ENCODE data around the gene NDUFA8. TPM values are rescaled to one million over a fixed set of nuclear protein-coding genes. Genes with fewer than 3 reads are reported as not detected.

NDUFA8 gene
- total RNA-seq, 1 experiment from 2014 or later, result 55.5 TPM

- no peak for TF ChIP-seq REST (IDR thresholded peaks at IDR 0.05; ENCODE audit: insufficient read depth in 1 of 2, low read depth in 2 of 2, low read length in 1 of 2)
- TF ChIP-seq POLR2AphosphoS5 (IDR thresholded peaks at IDR 0.05; ENCODE audit: low read depth, low read length), result no peak
- no peak for TF ChIP-seq TCF7L2 (IDR thresholded peaks at IDR 0.05; ENCODE audit: low read depth, low read length)
- no peak for TF ChIP-seq CTCF (IDR thresholded peaks at IDR 0.05)
- TF ChIP-seq SIN3A (IDR thresholded peaks at IDR 0.05; ENCODE audit: borderline replicate concordance, insufficient read depth, low read depth, low read length), result no peak
- Histone ChIP-seq H3K36me3 (ENCODE audit: control insufficient read depth, insufficient read depth, low read length) (peaks cover 5% of the 10 kb centered on the region), H3K4me1 (ENCODE audit: control insufficient read depth, insufficient read depth, low read length) (peaks cover 2% of the 10 kb centered on the region; the same call in 1 of the 2 replicates), H3K9me3 (ENCODE audit: control insufficient read depth, insufficient read depth, low read depth, low read length) (no peaks in the 10 kb centered on the region), H3K4me3 (ENCODE audit: low read depth in 2 of 2, low read length in 2 of 2) (no peak overlapping the region), H3K27me3 (ENCODE audit: control insufficient read depth, insufficient read depth, low read length) (no peaks in the 10 kb centered on the region), H3K27ac (ENCODE audit: low read length) (no peak overlapping the region)
- BruUV-seq (replicated peaks), result no TSS peak
- intact Hi-C loops (cut with micrococcal nuclease; ENCODE audit: unreplicated experiment) (no loop called here), in situ Hi-C loops (cut with HindIII; ENCODE audit: low pct_unique_long_range_greater_than_20kb, low sequenced_read_pairs) (no loop called here)
- ChIA-PET POLR2A (no interaction called here), CTCF (interaction anchor here (0.6 kb wide), 1 partner anchor 298 kb away, joined by 4 read pairs; no protein-coding TSS in a partner anchor)
- DNase-seq (ENCODE audit: low read depth, low spot score) (no peak), ATAC-seq (no peak)
These were observed 3.8 kb downstream of the NDUFA8 start for GRCh38 chr9:122155796-122156195.

GRCh38 chr9:122151267-122151828, 8.2 kb downstream of the NDUFA8 start:
- no peak for DNase-seq (ENCODE audit: low read depth, low spot score)
- Histone ChIP-seq H3K9me3 (ENCODE audit: control insufficient read depth, insufficient read depth, low read depth, low read length) (no peaks in the 10 kb centered on the region), H3K4me3 (ENCODE audit: low read depth in 2 of 2, low read length in 2 of 2) (no peak overlapping the region), H3K36me3 (ENCODE audit: control insufficient read depth, insufficient read depth, low read length) (peaks cover 10% of the 10 kb centered on the region), H3K27ac (ENCODE audit: low read length) (no peak overlapping the region), H3K27me3 (ENCODE audit: control insufficient read depth, insufficient read depth, low read length) (no peaks in the 10 kb centered on the region), H3K4me1 (ENCODE audit: control insufficient read depth, insufficient read depth, low read length) (no peaks in the 10 kb centered on the region)
- TF ChIP-seq SIN3A (IDR thresholded peaks at IDR 0.05; ENCODE audit: borderline replicate concordance, insufficient read depth, low read depth, low read length) (no peak), POLR2AphosphoS5 (IDR thresholded peaks at IDR 0.05; ENCODE audit: low read depth, low read length) (no peak), REST (IDR thresholded peaks at IDR 0.05; ENCODE audit: insufficient read depth in 1 of 2, low read depth in 2 of 2, low read length in 1 of 2) (no peak), TCF7L2 (IDR thresholded peaks at IDR 0.05; ENCODE audit: low read depth, low read length) (no peak), CTCF (IDR thresholded peaks at IDR 0.05) (no peak)
- ATAC-seq, result no peak
- POLR2A ChIA-PET, result no interaction called here
- CTCF ChIA-PET, result no interaction called here
- intact Hi-C loops (cut with micrococcal nuclease; ENCODE audit: unreplicated experiment), result no loop called here
- no TSS peak for BruUV-seq (replicated peaks)
- in situ Hi-C loops (cut with HindIII; ENCODE audit: low pct_unique_long_range_greater_than_20kb, low sequenced_read_pairs), result no loop called here

All from Panc1 (cell line).